ENCODE results near the gene CASP4.

The CASP4 gene

GRCh38 chr11:104984808-104985207, 16.4 kb upstream of the CASP4 start (continued):
- TF ChIP-seq HIC1 (tag by site-specific recombination; IDR thresholded peaks at IDR 0.05) (no peak), ZNF473 (tag by site-specific recombination; IDR thresholded peaks at IDR 0.05) (no peak), ZNF248 (tag by site-specific recombination; IDR thresholded peaks at IDR 0.05) (no peak), ZNF530 (tag by site-specific recombination; IDR thresholded peaks at IDR 0.05; ENCODE audit: low read depth) (no peak), BCL11B (tag by site-specific recombination; IDR thresholded peaks at IDR 0.05; ENCODE audit: low read depth) (no peak), ZNF785 (tag by site-specific recombination; IDR thresholded peaks at IDR 0.05) (no peak), ZNF707 (tag by site-specific recombination; IDR thresholded peaks at IDR 0.05) (no peak), ZNF747 (tag by site-specific recombination; IDR thresholded peaks at IDR 0.05) (no peak)

- Histone ChIP-seq H3K27ac (ENCODE audit: extremely low read depth, low read depth, low read length) (no peak overlapping the region), H3K36me3 (ENCODE audit: control insufficient read depth in 2 of 2, insufficient read depth in 1 of 2, low read length in 2 of 2) (no peaks in the 10 kb centered on the region), H3K4me3 (ENCODE audit: low read depth, low read length) (no peak overlapping the region), H3K9me3 (ENCODE audit: control insufficient read depth, insufficient read depth, low read depth, low read length) (no peaks in the 10 kb centered on the region), H3K4me1 (ENCODE audit: control insufficient read depth, insufficient read depth, low read length) (no peaks in the 10 kb centered on the region)
- no peak for TF ChIP-seq ZNF223 (tag by site-specific recombination; IDR thresholded peaks at IDR 0.05)
- TF ChIP-seq ZFP41 (tag by site-specific recombination; IDR thresholded peaks at IDR 0.05; ENCODE audit: borderline replicate concordance), result no peak
- no peak for TF ChIP-seq ZNF596 (tag by site-specific recombination; IDR thresholded peaks at IDR 0.05)
- no peak for TF ChIP-seq ZBTB44 (tag by site-specific recombination; IDR thresholded peaks at IDR 0.05)
- no peak for TF ChIP-seq TSHZ1 (tag by site-specific recombination; IDR thresholded peaks at IDR 0.05; ENCODE audit: borderline replicate concordance)
- TF ChIP-seq ZNF529 (tag by site-specific recombination; IDR thresholded peaks at IDR 0.05; ENCODE audit: insufficient replicate concordance), result no peak
- TF ChIP-seq SP3 (tag by site-specific recombination; IDR thresholded peaks at IDR 0.05), result no peak
- no peak for TF ChIP-seq ZBTB8A (tag by site-specific recombination; IDR thresholded peaks at IDR 0.05)
- no peak for TF ChIP-seq MZF1 (tag by site-specific recombination; IDR thresholded peaks at IDR 0.05; ENCODE audit: borderline replicate concordance)
- TF ChIP-seq ZNF202 (tag by site-specific recombination; IDR thresholded peaks at IDR 0.05; ENCODE audit: borderline replicate concordance), result no peak
- no peak for TF ChIP-seq ZNF600 (tag by site-specific recombination; IDR thresholded peaks at IDR 0.05)
- TF ChIP-seq ZNF510 (tag by site-specific recombination; IDR thresholded peaks at IDR 0.05; ENCODE audit: insufficient replicate concordance), result no peak
- TF ChIP-seq ZNF488 (tag by site-specific recombination; IDR thresholded peaks at IDR 0.05), result no peak
- POLR2A ChIA-PET, result no interaction called here
- CTCF ChIA-PET, result no interaction called here
Observed at GRCh38 chr11:104979839-104980238, 11.5 kb upstream of the CASP4 start.

Measured in HEK293 (cell line).